ENCODE results near the gene HP.

GRCh38 chr16:72015124-72015523, 39.2 kb upstream of the HP start:
- TF ChIP-seq, protein P1, sequence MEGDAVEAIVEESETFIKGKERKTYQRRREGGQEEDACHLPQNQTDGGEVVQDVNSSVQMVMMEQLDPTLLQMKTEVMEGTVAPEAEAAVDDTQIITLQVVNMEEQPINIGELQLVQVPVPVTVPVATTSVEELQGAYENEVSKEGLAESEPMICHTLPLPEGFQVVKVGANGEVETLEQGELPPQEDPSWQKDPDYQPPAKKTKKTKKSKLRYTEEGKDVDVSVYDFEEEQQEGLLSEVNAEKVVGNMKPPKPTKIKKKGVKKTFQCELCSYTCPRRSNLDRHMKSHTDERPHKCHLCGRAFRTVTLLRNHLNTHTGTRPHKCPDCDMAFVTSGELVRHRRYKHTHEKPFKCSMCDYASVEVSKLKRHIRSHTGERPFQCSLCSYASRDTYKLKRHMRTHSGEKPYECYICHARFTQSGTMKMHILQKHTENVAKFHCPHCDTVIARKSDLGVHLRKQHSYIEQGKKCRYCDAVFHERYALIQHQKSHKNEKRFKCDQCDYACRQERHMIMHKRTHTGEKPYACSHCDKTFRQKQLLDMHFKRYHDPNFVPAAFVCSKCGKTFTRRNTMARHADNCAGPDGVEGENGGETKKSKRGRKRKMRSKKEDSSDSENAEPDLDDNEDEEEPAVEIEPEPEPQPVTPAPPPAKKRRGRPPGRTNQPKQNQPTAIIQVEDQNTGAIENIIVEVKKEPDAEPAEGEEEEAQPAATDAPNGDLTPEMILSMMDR (IDR thresholded peaks at IDR 0.05), result no peak
- TF ChIP-seq POLR2AphosphoS5 (IDR thresholded peaks at IDR 0.05) (no peak), POLR2A (IDR thresholded peaks at IDR 0.05) (no peak)
